Vagina (tissue), 2 donors: ENCODE data around the gene TTC28. TPM values are rescaled to one million over a fixed set of nuclear protein-coding genes. Genes with fewer than 3 reads are reported as not detected.

ENCODE experiments used
- DNase-seq, 2 donors: peaks; one replicate each; pipeline ENCODE4 v3.0.0-alpha.2; 2017; ENCODE audit errors: extremely low spot score in 2 of 2
- H3K27ac ChIP-seq: fragments of 200-600 bp; sonication (generic); one replicate; pipeline ENCODE4 v1.5.1; 2019
- H3K27me3 ChIP-seq: fragments of 200-600 bp; sonication (generic); one replicate; pipeline ENCODE4 v1.5.1; 2019
- H3K36me3 ChIP-seq, 2 donors: fragments of 200-600 bp; sonication (generic); one replicate each; pipeline ENCODE4 v1.5.1; 2017 to 2019
- H3K4me1 ChIP-seq: fragments of 200-600 bp; sonication (generic); one replicate; pipeline ENCODE4 v1.5.1; 2019
- H3K4me3 ChIP-seq, 2 donors: fragments of 200-600 bp; sonication (generic); 1 replicate in 1 of 2; 2 replicates in 1 of 2; pipeline ENCODE4 v1.5.1; 2016 to 2019
- H3K9me3 ChIP-seq: fragments of 200-600 bp; sonication (generic); one replicate; pipeline ENCODE4 v1.5.1; 2019
- CTCF ChIP-seq, 3 experiments: fragments of 450-650 bp in 2 of 3; fragments of 200-600 bp in 1 of 3; sonication (generic) in 1 of 3; IDR thresholded peaks; one replicate each; pipeline ENCODE4 v1.5.1; 2017 to 2019; ENCODE audit warnings: antibody characterized with exemption in 3 of 3, mild to moderate bottlenecking in 2 of 3, moderate library complexity in 2 of 3
- POLR2A ChIP-seq, 2 donors: fragments of 450-650 bp; IDR thresholded peaks; one replicate each; pipeline ENCODE4 v1.6.1; 2017; ENCODE audit warnings: antibody characterized with exemption in 2 of 2, mild to moderate bottlenecking in 2 of 2, moderate library complexity in 2 of 2
- POLR2AphosphoS5 ChIP-seq, 2 donors: sonication (generic); formaldehyde crosslinking; IDR thresholded peaks; one replicate each; pipeline ENCODE4 v1.9.0; 2017; ENCODE audit warnings: antibody characterized with exemption in 2 of 2, mild to moderate bottlenecking in 2 of 2, low read depth in 1 of 2; ENCODE audit not compliant: insufficient read depth in 1 of 2
- intact Hi-C: fragments of 100-400 bp; cut with DNase I; formaldehyde crosslinking; loops from one replicate; pipeline ENCODE4 v1.15.1; 2023
- total RNA-seq: library from RNA; depleted of rRNA; stranded (reverse); fragments of >200 nt; gene quantifications from one replicate; pipeline ENCODE4 v1.2.3, GENCODE V29; 2016

Gene TTC28
- total RNA-seq, 1 donor from 2014 or later, result 41.7 TPM

- intact Hi-C loops, result no loop called here
- TF ChIP-seq CTCF (IDR thresholded peaks at IDR 0.05) (no peak), POLR2A (IDR thresholded peaks at IDR 0.05) (no peak), POLR2AphosphoS5 (IDR thresholded peaks at IDR 0.05; ENCODE audit: insufficient read depth in 1 of 2, low read depth in 1 of 2) (no peak)
- Histone ChIP-seq H3K9me3 (no peaks in the 10 kb centered on the region), H3K36me3 (no peaks in the 10 kb centered on the region), H3K27ac (no peak overlapping the region), H3K4me1 (peaks cover 33% of the 10 kb centered on the region), H3K4me3 (no peak overlapping the region), H3K27me3 (no peaks in the 10 kb centered on the region)
- DNase-seq, result no peak
Measured at GRCh38 chr22:28017859-28018258, 661.8 kb downstream of the TTC28 start.

- H3K9me3 ChIP-seq, result no peaks in the 10 kb centered on the region
- no peak overlapping the region for H3K4me3 ChIP-seq
- H3K36me3 ChIP-seq, result no peaks in the 10 kb centered on the region
- H3K27ac ChIP-seq, result no peak overlapping the region
- intact Hi-C loops, result no loop called here
- peaks cover 33% of the 10 kb centered on the region for H3K4me1 ChIP-seq
- TF ChIP-seq POLR2A (IDR thresholded peaks at IDR 0.05) (no peak), CTCF (IDR thresholded peaks at IDR 0.05) (no peak), POLR2AphosphoS5 (IDR thresholded peaks at IDR 0.05; ENCODE audit: insufficient read depth in 1 of 2, low read depth in 1 of 2) (no peak)
- no peak for DNase-seq
- H3K27me3 ChIP-seq, result no peaks in the 10 kb centered on the region
Measured at GRCh38 chr22:28017558-28017820, 662.2 kb downstream of the TTC28 start.

GRCh38 chr22:28016781-28017557 is 662.7 kb downstream of the TTC28 start:
- peaks cover 33% of the 10 kb centered on the region for H3K4me1 ChIP-seq
- no peak overlapping the region for H3K27ac ChIP-seq
- no peaks in the 10 kb centered on the region for H3K36me3 ChIP-seq
- no peaks in the 10 kb centered on the region for H3K9me3 ChIP-seq
- TF ChIP-seq POLR2A (IDR thresholded peaks at IDR 0.05) (no peak), CTCF (IDR thresholded peaks at IDR 0.05) (no peak), POLR2AphosphoS5 (IDR thresholded peaks at IDR 0.05; ENCODE audit: insufficient read depth in 1 of 2, low read depth in 1 of 2) (no peak)
- no peaks in the 10 kb centered on the region for H3K27me3 ChIP-seq
- no peak overlapping the region for H3K4me3 ChIP-seq
- intact Hi-C loops, result no loop called here
- DNase-seq, result no peak

GRCh38 chr22:28015676-28016601 is 663.7 kb downstream of the TTC28 start:
- TF ChIP-seq CTCF (IDR thresholded peaks at IDR 0.05) (no peak), POLR2A (IDR thresholded peaks at IDR 0.05) (no peak), POLR2AphosphoS5 (IDR thresholded peaks at IDR 0.05; ENCODE audit: insufficient read depth in 1 of 2, low read depth in 1 of 2) (no peak)
- Histone ChIP-seq H3K4me1 (peaks cover 25% of the 10 kb centered on the region), H3K4me3 (no peak overlapping the region), H3K27ac (no peak overlapping the region), H3K36me3 (no peaks in the 10 kb centered on the region), H3K27me3 (no peaks in the 10 kb centered on the region), H3K9me3 (no peaks in the 10 kb centered on the region)
- DNase-seq, result no peak
- intact Hi-C loops, result no loop called here

GRCh38 chr22:28015046-28015425 is 664.6 kb downstream of the TTC28 start:
- TF ChIP-seq POLR2A (IDR thresholded peaks at IDR 0.05) (no peak), CTCF (IDR thresholded peaks at IDR 0.05) (no peak), POLR2AphosphoS5 (IDR thresholded peaks at IDR 0.05; ENCODE audit: insufficient read depth in 1 of 2, low read depth in 1 of 2) (no peak)
- no peak for DNase-seq
- no peak overlapping the region for H3K27ac ChIP-seq
- H3K36me3 ChIP-seq, result no peaks in the 10 kb centered on the region
- no peak overlapping the region for H3K4me3 ChIP-seq
- intact Hi-C loops, result no loop called here
- H3K27me3 ChIP-seq, result no peaks in the 10 kb centered on the region
- H3K4me1 ChIP-seq, result peaks cover 16% of the 10 kb centered on the region
- no peaks in the 10 kb centered on the region for H3K9me3 ChIP-seq
